GM21717 (cell line): ENCODE measurements around the gene CYSTM1.
"Not testable (repeated sequence)": the region's sequence is repeated elsewhere in the genome, so short reads cannot be mapped to it uniquely, and the experiment has no call there.

Experiments
- ATAC-seq: cut with Tn5 transposase; IDR thresholded peaks from one replicate; pipeline ENCODE4 v1.9.1; 2021; ENCODE audit warnings: mild to moderate bottlenecking, moderate library complexity; ENCODE audit not compliant: unreplicated experiment

Gene CYSTM1

GRCh38 chr5:140175367-140176030 is 511 bp downstream of the CYSTM1 start:
- peak; percentile 42 for ATAC-seq

GRCh38 chr5:140176031-140176387 is 1.0 kb downstream of the CYSTM1 start:
- ATAC-seq: no peak

GRCh38 chr5:140178086-140178410 is 3.1 kb downstream of the CYSTM1 start:
- ATAC-seq: no peak

- ATAC-seq: no peak
These were observed 3.6 kb downstream of the CYSTM1 start for GRCh38 chr5:140178482-140179116.

- no peak for ATAC-seq
These were observed 6.1 kb downstream of the CYSTM1 start for GRCh38 chr5:140181002-140181483.

GRCh38 chr5:140181525-140181924 is 6.5 kb downstream of the CYSTM1 start:
- no peak for ATAC-seq

- no peak for ATAC-seq
These were observed 7.2 kb downstream of the CYSTM1 start for GRCh38 chr5:140182075-140182711.

GRCh38 chr5:140182803-140183367 is 7.9 kb downstream of the CYSTM1 start:
- no peak for ATAC-seq

- no peak for ATAC-seq
These were observed 10.4 kb downstream of the CYSTM1 start for GRCh38 chr5:140185409-140185808.

- no peak for ATAC-seq
These were observed 11.3 kb downstream of the CYSTM1 start for GRCh38 chr5:140186267-140186671.

GRCh38 chr5:140189253-140189652 is 14.3 kb downstream of the CYSTM1 start:
- ATAC-seq: no peak

- ATAC-seq: no peak
These were observed 15.2 kb downstream of the CYSTM1 start for GRCh38 chr5:140189977-140190871.

GRCh38 chr5:140190872-140191218 is 15.9 kb downstream of the CYSTM1 start:
- no peak for ATAC-seq

- no peak for ATAC-seq
These were observed 17.9 kb downstream of the CYSTM1 start for GRCh38 chr5:140192715-140193430.

- ATAC-seq: no peak
These were observed 19.7 kb downstream of the CYSTM1 start for GRCh38 chr5:140194662-140195061.

- ATAC-seq: no peak
These were observed 21.3 kb downstream of the CYSTM1 start for GRCh38 chr5:140196115-140196814.

GRCh38 chr5:140197023-140197422 is 22.0 kb downstream of the CYSTM1 start:
- no peak for ATAC-seq

GRCh38 chr5:140198915-140199314 is 23.9 kb downstream of the CYSTM1 start:
- ATAC-seq: not testable (repeated sequence)

GRCh38 chr5:140202078-140202477 is 27.1 kb downstream of the CYSTM1 start:
- no peak for ATAC-seq

GRCh38 chr5:140202610-140203009 is 27.6 kb downstream of the CYSTM1 start:
- ATAC-seq: no peak
